GM18873 (cell line): ENCODE results near the gene DISC1.
"Not testable (repeated sequence)": the region's sequence is repeated elsewhere in the genome, so short reads cannot be mapped to it uniquely, and the experiment has no call there.

Experiments
- ATAC-seq: cut with Tn5 transposase; IDR thresholded peaks from one replicate; pipeline ENCODE4 v1.9.1; 2021; ENCODE audit warnings: mild to moderate bottlenecking, moderate library complexity, moderate number of reproducible peaks; ENCODE audit not compliant: unreplicated experiment, low FRiP score

Gene DISC1

DNA sequence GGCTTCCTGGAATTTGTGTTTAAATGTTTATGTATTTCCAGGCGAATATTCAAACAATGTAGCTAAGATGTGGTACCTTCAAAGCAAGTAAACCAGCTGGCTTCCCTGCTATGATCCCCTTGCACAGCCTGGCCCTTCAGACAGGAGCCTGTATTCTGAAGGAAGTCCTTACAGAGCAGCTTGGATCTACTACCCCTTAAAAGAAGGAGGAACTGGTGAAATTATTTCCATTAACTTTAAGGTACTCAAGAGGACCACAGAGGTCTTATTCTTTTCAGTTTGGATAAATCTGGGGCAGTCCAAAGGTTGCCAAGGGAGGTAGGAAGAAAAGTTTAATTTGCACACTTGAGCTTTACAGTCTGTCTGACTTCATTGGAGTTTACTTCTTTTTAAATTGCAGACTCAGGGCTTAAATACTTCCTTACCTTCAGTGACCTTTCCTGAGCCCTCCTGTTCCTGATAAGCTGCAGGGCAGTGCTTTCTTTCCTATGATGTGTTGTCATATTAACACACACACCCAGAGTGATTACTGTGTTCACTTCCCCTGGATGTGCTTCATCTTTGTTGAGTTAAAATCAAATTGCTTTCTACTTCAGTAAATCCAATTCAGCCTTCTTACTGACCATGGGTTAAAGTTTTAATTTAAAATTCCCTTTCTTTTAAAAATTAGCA, 40.5 kb downstream of the DISC1 start:
- ATAC-seq, result no peak

DNA sequence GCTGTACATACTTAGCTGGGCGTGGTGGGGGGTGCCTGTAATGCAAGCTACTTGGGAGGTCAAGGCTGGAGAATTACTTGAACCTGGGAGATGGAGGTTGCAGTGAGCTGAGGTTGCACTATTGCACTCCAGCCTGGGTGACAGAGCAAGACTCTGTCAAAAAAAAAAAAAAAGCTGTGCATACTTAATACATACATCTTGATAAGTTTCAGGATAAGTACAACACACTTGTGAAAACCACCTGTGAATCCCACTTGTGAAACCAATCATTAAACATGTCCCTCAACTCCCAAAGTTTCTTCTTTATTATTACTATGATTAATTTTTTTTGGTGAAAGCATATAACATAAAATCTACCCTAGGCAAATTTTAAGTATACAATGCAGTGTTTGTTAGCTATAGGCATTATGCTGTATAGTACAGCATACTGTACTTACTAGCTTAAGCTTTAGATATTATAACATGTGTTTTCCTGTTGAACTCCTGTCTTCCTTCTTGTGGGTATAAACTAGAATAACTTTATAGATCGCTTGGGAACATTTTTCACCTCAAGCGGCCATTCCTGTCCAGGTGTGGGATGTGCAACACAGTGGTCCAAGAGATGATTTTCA, 41.4 kb downstream of the DISC1 start:
- no peak for ATAC-seq

DNA sequence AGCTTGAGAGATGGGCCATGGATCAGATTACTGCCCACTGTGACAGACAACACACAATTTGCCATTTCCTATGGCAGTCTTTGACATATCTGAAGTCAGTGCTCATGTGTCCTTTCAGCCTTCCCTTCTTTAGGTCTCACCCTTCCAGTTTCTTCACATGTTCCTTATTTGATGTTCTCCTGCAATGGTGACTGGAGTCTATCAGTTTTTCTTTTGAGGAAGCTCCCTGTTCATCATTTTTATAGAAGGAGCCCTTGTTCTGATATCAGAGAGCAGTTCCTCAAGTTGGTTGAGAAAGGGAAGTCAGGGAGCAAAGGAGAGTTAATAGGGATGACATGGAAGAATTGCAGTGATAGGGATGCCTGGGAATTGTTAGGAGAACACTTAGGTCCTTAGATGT, 42.2 kb downstream of the DISC1 start:
- no peak for ATAC-seq

DNA sequence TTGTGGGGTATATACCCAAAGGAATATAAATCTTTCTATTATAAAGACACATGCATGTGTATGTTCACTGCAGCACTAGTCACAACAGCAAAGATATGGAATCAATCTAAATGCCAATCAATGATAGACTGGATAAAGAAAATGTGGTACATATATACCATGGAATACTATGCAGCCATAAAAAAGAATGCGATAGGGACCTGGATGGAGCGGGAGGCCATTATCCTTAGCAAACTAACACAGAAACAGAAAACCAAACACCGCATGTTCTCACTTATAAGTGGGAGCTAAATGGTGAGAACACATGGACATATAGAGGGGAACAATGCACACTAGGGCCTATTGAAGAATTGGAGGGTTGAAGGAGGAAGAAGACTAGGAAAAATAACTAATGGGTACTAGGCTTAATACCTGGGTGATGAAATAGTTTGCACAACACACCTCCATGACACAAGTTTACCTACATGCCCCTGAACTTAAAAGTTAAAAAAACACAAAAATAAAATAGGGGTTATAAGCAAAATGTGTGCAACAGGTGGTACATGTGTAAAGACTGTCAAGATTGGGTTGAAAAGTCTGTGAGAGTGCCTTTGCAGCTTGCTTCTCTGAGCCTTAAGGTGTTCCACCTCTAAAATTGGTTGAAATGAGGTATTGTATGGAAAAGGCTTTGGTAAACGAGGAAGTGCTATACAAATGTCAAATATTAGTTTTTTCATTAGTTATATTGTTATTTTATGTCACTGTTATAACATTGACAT, 43.5 kb downstream of the DISC1 start:
- ATAC-seq, result not testable (repeated sequence)

DNA sequence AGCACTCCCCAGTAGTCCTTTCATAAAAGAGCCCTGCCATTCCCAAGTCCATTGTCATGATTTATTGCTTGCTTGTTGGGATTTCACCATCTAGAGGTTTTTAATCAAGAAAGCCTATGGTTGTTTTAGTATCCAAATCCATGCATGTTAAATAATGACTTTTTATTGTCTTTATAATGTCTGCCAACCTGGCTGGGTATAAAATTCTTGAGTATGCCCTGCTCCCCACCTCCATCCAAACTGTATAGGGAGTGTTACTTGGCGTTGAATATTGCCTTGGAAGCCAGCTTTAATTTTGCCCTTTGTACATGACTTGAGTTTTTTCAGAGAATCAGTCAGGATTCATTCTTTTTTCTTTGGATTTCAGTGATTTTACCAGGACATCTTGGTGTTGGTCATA, 44.2 kb downstream of the DISC1 start:
- ATAC-seq, result no peak

DNA sequence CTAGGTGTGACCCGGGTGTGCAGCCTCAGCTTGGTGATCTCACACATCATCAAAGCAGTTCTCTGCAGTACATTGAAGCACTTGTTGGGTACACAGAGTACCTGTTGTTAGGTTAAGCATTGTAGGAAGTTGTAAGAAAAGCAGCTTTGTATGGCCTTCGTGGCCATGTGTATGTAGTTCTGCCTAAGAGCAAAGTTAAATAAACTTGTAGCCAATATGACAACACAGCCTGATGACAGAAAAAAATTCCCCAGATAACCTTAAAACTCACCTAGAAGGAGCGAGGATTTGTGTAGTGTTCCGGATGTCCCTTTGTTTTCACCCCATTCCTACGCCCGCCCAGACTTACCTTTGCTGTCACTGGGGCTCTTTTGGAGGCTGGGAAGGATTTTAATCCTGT, 48.0 kb downstream of the DISC1 start:
- no peak for ATAC-seq

DNA sequence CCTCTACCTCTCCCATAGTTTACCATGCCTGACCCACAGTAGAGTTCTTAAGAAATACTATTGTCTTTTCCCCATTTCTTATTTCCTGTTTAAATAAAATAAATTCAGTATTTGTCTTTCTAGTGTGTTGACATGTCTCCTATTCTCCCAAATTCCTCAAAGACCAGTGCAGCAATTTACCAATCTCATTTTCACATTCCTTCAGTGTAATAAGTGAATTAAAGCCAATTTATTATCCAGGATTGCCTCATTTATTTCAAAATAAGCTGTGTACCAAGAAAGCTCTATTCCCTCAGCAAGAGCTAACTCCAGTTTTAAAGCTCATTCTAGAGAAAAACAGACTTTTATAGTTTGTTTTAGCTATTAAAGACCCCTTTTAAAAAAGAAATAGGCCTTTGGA, 49.9 kb downstream of the DISC1 start:
- ATAC-seq, result no peak

DNA sequence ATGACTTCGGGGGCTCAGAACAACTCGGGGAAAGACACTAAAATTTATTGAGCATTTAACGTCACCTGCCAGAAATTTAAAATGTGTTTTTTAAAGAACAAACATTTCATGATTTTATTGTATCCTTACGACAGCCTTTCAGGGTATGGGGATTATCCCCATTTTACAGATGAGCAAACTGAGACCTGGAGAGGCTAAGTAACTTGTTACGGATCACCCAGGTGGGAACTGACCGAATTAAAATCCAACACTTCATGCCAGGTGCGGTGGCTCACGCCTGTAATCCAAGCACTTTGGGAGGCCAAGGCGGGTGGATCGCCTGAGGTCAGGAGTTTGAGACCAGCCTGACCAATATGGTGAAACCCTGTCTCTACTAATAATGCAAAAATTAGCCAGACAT, 50.9 kb downstream of the DISC1 start:
- ATAC-seq, result no peak

DNA sequence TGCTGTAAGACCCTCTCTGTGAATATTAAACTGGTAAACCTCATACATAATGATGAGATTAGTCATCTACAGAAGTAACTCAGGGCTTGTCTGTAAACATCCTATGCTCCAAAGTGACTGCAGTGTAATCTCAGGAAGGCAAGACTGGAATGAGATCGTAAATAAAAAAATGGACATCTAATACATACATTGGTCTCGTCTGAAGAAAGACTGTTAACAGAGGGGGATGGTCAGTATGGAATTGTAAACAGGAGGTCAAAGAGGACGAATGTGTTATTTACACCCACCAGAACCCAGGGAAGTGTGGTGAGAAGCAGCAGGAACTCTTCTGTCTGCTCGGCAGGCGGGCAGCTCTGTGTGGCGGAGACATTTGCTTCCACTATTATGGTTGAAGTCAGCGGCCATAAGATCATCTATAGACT, 51.4 kb downstream of the DISC1 start:
- ATAC-seq, result no peak

DNA sequence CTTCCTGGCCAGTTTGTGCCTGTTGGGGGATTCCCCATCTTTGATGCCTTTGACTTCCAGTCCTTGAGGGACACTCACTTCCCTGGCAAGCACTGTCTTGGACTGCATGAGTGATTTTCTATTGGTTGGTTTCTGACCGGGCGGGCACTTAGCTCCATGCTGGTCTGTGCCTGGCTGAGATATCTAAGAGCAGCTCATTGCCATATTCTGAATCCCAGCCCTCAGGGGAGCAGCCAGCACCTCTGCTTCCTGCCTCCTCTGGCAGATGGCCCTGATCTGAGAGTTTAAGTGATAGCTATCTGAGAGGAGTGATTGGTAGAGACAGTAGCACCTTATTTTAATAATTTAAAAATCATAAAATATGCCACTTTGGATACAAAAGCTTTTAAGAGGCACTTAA, 52.5 kb downstream of the DISC1 start:
- no peak for ATAC-seq

DNA sequence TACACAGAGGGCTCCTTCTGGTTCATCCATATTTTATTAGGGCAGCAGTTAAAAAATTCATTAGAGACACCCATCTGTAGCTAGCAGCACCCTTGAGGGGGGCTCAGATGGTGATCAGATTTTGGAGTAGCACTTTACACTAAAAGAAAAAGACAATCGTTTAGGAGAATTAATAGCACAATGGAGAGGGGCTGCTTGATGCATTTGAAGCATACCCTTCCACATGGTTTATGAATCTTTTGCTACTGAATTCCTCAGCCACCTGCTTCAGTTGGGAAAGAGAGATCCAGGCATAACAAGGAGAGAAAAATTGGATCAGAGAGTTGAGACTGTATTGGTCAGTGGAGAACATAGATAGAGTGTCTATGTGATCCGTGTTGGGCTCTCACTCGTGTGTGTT, 54.4 kb downstream of the DISC1 start:
- ATAC-seq, result no peak

DNA sequence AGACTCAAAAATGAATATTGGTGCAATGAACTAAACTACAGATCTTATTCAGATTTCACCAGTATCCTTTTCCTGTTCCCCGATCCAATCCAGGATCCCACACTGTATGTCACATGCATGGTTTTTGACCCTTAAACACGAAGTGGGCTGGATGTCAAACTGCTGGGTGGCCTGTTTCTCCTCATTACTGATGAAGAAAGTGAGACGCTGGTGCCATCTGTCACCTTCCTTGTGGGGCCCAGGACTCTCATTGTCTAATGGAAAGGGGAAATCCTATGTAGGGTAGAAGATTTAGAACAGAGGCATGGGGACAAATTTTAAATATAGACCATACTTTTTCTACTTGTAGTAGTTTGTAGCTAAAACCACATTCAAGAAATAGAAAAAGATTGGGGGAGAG, 56.2 kb downstream of the DISC1 start:
- no peak for ATAC-seq

DNA sequence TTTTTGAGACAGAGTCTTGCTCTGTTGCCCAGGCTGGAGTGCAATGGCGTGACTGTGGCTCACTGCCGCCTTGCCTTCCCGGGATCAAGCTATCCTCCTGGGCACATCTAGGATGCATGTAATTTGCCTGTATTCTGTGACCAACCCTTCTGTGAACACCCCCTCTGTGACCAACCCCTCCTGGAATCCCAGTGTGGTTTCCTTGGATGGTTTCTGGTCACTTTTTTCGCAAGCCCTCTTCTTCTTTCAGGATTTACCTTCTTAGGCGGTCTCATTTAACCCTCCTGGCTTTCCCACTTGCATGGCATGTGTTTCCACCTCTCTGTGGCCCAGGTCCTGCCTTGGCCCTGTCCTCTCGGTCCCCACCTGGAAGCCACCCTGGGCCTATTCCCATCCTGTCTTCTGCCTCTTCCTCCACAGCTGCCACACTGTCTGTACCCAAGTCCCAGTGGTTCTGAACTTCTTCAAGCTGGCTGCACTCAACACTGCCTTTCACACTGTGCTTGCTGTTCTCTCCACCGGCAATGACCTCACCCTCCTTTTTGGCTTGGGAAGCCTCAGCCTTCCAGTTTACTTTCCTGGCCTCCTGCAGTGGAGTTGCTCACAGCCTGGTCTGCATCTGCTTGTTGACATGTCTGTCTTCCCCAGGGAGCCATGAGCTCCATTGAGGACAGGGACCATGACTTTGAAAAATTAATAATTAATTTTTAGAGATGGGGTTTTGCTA, 57.0 kb downstream of the DISC1 start:
- no peak for ATAC-seq

DNA sequence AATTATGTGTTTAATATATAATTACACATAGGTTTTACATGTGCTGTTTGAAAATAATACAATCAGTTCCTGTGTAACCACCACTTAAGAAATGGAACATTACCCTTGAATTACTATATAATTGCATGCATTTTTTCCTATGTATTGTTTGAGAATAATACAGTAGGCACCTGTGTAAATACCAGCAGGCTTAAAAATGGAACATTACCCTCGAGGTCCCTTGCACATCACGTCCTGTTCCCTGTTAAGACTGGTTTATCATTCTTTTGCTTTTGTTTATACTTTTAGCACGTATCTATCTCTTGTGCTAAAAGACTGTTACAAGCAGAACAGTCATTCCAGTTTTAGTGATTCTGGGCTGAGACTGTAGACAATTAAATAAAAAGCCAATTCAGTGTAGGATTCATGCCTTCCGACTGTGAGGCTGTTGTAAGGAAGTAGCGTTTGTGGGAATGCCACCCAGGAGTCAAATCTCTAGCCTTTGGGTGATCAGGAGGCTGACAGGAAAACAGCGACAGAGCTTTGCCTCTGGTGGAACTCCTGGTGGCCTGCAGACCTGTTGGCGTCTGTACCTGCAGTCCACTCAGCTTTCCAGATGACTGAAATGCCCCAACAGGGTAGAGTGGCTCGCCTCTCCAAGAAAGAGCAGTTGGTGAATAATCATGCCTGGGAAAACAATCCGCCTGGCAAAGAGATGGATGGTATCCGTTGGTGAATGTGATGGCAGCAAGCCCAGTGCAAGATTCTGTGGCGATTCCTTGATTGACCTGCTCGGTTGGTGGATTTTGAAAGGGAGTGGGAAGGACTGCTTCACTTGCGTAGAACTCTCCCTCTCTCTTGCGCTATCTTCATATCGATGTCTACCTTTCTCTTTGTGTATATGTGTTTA, 58.0 kb downstream of the DISC1 start:
- no peak for ATAC-seq

DNA sequence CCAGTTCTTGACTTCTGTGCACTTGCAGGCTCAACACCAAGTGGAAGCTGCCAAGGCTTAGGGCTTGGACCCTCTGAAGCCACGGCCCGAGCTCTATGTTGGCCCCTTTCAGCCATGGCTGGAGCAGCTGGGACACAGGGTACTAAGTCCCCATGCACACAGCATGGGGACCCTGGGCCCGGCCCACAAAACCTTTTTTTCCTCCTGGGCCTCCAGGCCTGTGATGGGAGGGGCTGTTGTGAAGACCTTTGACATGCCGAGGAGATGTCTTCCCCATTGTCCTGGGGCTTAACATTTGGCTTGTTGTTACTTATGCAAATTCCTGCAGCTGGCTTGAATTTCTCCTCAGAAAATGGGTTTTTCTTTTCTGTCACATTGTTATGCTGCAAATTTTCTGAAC, 59.8 kb downstream of the DISC1 start:
- no peak for ATAC-seq

DNA sequence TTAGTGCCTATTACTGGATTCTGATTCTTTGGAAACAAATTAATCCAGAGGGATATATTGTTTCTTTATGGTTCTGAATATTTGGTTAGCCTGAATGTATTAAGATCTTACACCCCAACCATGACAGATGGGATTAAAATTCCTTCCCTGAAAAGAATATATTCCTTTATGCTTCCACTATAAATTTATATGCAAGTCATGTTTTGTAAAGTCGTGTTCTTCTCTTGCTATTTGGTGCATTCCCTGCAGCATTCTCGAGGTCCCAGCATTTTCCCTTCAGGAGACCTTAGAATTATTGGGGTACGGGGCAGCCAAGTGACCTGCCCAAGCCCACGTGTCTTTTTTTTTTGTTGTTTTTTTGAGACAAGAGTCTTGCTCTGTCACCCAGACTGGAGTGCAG, 62.4 kb downstream of the DISC1 start:
- no peak for ATAC-seq

DNA sequence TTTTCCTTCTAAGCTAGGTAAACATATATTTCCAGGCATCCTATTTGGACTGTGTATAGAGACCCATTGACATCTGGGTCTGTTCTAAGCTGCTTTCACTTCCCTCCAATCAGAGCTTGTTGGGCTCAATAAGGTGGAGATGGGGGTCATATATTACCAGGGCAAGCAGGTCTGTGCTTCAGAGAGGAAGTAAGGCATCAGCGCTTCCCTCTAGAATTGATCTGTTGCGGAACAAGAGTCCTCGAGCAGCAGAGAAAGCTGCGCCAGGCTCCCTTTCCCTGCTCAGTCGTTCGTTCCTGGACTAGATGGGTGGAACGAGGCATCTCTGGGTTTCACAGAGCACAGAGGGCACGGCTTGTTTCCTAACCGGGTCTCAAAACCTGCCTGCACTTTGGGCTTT, 63.5 kb downstream of the DISC1 start:
- ATAC-seq, result no peak

DNA sequence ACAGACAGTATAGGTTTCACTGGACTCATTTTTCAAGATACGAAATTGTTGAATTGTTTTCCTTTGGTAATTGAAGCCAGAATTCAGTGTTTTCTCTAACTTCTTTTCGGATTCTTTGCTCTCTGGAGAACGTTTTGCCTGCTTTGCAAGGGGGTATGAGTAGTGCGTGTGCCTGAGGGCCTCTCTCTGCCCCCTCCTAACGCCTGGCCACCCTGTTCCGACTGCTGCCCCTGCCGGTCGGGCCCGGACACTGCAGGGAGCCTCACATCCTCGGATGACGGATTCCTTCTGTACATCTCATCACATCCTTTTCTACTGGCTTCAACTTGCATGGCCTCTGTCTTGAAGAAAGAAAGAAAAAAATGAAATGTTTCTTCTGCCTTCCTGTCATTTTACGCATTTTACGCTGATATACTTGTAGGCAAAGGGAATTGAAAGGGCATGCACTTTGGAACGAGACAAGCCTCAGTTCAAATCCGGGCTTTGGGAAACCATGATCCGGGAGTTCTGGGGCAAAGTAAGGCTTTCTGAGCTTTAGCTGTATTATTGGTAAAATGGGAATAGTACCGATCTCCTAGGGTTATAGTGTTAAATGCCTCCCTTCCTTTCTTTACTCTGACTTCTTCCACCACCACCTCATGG, 65.1 kb downstream of the DISC1 start:
- no peak for ATAC-seq

DNA sequence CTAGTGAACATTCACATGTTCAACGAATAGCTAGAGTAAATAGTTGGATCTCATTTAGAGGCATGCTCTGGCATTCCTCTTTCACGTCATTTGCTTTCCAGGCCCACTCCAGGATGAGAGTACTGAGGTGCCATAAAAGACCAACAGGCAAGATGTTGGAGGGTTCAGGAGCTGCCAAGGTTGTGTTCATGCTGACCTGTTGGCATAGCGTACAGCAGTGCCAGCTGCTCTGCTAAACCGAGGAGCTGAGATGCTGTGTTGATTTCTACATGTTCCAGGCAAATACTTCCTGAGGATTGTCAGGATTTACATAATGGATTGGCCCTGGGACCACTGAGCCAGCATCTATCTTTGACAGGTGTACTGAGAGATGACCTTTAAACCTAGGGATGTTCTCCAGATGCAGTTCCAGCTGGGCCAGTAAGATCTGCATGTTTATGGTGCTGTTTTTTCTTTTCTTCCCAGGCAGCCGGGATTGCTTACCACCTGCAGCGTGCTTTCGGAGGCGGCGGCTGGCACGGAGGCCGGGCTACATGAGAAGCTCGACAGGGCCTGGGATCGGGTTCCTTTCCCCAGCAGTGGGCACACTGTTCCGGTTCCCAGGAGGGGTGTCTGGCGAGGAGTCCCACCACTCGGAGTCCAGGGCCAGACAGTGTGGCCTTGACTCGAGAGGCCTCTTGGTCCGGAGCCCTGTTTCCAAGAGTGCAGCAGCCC, 66.9 kb downstream of the DISC1 start:
- ATAC-seq, result no peak
